Ishikawa (cell line): ENCODE data around the gene MGA.

Experiments used
- CEBPB ChIP-seq: IDR thresholded peaks from 2 replicates; pipeline ENCODE4 v1.6.1; 2012
- CREB1 ChIP-seq: IDR thresholded peaks from 2 replicates; pipeline ENCODE4 v1.6.1; 2012; ENCODE audit warnings: low read depth
- EGR1 ChIP-seq: IDR thresholded peaks from 2 replicates; pipeline ENCODE4 v1.6.1; 2012
- EP300 ChIP-seq: IDR thresholded peaks from 2 replicates; pipeline ENCODE4 v1.6.1; 2012; ENCODE audit warnings: borderline replicate concordance
- FOXM1 ChIP-seq: IDR thresholded peaks from 2 replicates; pipeline ENCODE4 v1.6.1; 2012; ENCODE audit warnings: low read depth, borderline replicate concordance
- NFIC ChIP-seq: IDR thresholded peaks from 2 replicates; pipeline ENCODE4 v1.6.1; 2012
- RAD21 ChIP-seq: IDR thresholded peaks from 2 replicates; pipeline ENCODE4 v1.6.1; 2012; ENCODE audit warnings: low read depth
- TAF1 ChIP-seq: IDR thresholded peaks from 2 replicates; pipeline ENCODE4 v1.6.1; 2012; ENCODE audit warnings: low read depth, mild to moderate bottlenecking
- TCF12 ChIP-seq: IDR thresholded peaks from 2 replicates; pipeline ENCODE4 v1.6.1; 2012; ENCODE audit warnings: low read depth
- TEAD4 ChIP-seq: IDR thresholded peaks from 2 replicates; pipeline ENCODE4 v1.6.1; 2012
- YY1 ChIP-seq: IDR thresholded peaks from 2 replicates; pipeline ENCODE4 v1.6.1; 2012; ENCODE audit warnings: low read depth
- ZBTB7A ChIP-seq: IDR thresholded peaks from 2 replicates; pipeline ENCODE4 v1.6.1; 2012; ENCODE audit warnings: low read depth
- TF ChIP-seq, protein P1 (sequence below): IDR thresholded peaks from 2 replicates; pipeline ENCODE4 v1.6.1; 2012; ENCODE audit warnings: low read depth, mild to moderate bottlenecking
- TF ChIP-seq, protein P2 (sequence below): IDR thresholded peaks from 2 replicates; pipeline ENCODE4 v1.6.1; 2012
- TF ChIP-seq, protein P3 (sequence below): IDR thresholded peaks from 2 replicates; pipeline ENCODE4 v1.6.1; 2012

The MGA gene

GRCh38 chr15:41790756-41791546, 130.7 kb downstream of the MGA start:
- TF ChIP-seq NFIC, result no peak

- TF ChIP-seq CEBPB (no peak), TAF1 (no peak), EGR1 (no peak), RAD21 (no peak), NFIC (no peak), EP300 (no peak), CREB1 (no peak), TCF12 (no peak), ZBTB7A (no peak), TEAD4 (no peak), FOXM1 (no peak), YY1 (no peak)
- TF ChIP-seq, protein P1, sequence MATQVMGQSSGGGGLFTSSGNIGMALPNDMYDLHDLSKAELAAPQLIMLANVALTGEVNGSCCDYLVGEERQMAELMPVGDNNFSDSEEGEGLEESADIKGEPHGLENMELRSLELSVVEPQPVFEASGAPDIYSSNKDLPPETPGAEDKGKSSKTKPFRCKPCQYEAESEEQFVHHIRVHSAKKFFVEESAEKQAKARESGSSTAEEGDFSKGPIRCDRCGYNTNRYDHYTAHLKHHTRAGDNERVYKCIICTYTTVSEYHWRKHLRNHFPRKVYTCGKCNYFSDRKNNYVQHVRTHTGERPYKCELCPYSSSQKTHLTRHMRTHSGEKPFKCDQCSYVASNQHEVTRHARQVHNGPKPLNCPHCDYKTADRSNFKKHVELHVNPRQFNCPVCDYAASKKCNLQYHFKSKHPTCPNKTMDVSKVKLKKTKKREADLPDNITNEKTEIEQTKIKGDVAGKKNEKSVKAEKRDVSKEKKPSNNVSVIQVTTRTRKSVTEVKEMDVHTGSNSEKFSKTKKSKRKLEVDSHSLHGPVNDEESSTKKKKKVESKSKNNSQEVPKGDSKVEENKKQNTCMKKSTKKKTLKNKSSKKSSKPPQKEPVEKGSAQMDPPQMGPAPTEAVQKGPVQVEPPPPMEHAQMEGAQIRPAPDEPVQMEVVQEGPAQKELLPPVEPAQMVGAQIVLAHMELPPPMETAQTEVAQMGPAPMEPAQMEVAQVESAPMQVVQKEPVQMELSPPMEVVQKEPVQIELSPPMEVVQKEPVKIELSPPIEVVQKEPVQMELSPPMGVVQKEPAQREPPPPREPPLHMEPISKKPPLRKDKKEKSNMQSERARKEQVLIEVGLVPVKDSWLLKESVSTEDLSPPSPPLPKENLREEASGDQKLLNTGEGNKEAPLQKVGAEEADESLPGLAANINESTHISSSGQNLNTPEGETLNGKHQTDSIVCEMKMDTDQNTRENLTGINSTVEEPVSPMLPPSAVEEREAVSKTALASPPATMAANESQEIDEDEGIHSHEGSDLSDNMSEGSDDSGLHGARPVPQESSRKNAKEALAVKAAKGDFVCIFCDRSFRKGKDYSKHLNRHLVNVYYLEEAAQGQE, result no peak
- TF ChIP-seq, protein P2, sequence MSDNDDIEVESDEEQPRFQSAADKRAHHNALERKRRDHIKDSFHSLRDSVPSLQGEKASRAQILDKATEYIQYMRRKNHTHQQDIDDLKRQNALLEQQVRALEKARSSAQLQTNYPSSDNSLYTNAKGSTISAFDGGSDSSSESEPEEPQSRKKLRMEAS, result no peak
- TF ChIP-seq, protein P3, sequence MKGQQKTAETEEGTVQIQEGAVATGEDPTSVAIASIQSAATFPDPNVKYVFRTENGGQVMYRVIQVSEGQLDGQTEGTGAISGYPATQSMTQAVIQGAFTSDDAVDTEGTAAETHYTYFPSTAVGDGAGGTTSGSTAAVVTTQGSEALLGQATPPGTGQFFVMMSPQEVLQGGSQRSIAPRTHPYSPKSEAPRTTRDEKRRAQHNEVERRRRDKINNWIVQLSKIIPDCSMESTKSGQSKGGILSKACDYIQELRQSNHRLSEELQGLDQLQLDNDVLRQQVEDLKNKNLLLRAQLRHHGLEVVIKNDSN, result no peak
Observed at GRCh38 chr15:41791547-41791937, 131.3 kb downstream of the MGA start.

GRCh38 chr15:41792000-41792637, 131.9 kb downstream of the MGA start:
- TF ChIP-seq, protein P3, result no peak
- TF ChIP-seq CREB1 (no peak), CEBPB (no peak), EP300 (no peak), TAF1 (no peak), EGR1 (no peak), RAD21 (no peak), TEAD4 (no peak), YY1 (no peak), FOXM1 (no peak), ZBTB7A (no peak), TCF12 (no peak)
- TF ChIP-seq, protein P1, result no peak
- TF ChIP-seq, protein P2, result no peak

DNA sequence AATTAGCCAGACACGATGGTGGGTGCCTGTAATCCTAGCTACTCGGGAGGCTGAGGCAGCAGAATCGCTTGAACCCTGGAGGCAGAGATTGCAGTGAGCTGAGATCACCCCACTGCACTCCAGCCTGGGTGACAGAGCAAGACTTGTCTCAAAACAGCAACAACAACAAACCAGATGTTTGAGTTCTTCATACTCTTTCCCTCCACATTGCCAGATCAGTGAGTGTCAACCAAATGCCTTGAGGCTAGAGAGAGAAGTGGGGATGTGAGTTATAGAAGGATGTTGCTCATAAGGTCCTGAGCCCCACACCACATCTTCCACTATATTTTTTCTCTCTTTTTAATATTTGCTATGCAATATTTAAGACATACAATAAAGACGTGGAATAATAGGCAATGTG, 133.9 kb downstream of the MGA start:
- TF ChIP-seq FOXM1, result no peak
- TF ChIP-seq, protein P1, result no peak
- TF ChIP-seq, protein P2, result no peak
- TF ChIP-seq NFIC, result no peak
- no peak for TF ChIP-seq EGR1
- TF ChIP-seq YY1, result no peak
- TF ChIP-seq RAD21, result no peak
- no peak for TF ChIP-seq EP300
- TF ChIP-seq, protein P3, result no peak
- TF ChIP-seq CEBPB, result no peak
